ENCODE results near the gene PEX6.
"Not testable (repeated sequence)": the region's sequence is repeated elsewhere in the genome, so short reads cannot be mapped to it uniquely, and the experiment has no call there.

The PEX6 gene

DNA sequence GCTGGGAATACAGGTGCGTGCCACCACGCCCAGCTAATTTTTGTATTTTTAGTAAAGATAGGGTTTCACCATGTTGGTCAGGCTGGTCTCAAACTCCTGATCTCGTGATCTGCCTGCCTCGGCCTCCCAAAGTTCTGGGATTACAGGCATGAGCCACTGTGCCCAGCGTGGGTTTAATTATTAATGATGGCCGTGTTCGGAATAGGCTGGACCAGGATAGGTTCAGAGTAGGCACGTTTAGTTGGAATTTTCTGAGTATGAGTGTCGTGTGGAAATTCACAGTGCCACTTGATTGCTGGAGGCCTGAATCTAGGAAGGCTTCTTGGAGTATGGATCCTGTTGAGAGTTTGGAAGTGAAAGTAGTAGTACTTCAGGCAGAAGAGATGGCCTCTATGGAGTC lies 19.2 kb upstream of the PEX6 start:
- not testable (repeated sequence) for DNase-seq

DNA sequence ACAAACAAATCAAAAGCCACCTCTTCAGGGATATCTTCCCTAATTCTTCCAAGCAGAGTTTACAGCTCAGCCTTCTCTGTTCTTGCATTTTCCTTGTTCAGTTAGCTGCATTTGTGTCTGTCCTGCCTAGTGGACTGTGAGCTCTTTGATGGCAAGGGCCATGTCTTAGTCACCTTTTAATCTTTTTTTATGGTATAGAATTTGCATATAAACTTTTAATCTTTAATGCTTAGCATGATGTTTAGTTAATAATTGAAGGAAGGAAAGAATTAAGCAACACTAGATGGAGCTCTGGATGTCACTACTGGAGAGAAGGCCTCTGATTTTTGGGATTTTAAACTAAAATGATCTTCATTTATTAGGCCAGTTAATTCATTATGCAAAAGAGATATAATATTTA lies 17.5 kb upstream of the PEX6 start:
- DNase-seq = no peak

DNA sequence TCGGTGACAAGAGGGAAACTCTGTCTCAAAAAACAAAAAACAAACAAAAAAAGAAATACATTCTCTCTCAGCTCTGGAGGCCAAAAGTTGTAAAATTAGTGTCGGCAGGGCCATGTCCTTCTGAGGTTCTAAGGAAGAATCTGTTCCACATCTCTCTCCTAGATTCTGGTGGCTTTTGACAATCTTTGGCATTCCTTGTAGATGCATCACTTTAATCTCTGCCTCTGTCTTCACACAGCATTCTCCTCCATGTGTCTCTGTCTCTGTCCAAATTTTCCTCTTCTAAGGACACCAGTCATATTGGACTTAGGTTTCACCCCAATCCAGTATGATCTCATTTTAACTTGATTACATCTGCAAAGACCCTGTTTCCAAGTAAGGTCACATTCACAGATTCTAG lies 14.5 kb upstream of the PEX6 start:
- no peak for DNase-seq

DNA sequence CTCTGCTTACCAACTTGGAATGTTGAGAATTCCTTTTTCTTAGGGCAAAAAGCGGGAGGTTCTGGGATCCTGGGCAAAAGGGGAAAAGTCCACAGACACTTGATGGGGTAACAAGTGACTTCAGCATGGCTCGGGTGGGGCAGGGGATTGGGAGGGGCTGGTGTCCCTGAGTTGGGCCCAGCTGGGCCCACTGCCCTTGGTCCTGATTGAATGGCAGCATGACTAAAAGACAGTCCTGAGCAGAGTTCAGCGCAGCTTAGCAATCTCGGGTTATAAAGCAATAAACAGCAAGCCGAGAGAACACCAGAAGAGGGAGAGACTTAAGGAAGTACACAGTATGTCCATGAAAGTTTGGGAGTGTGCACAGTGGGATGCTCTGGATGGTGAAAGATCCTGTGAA lies 10.9 kb upstream of the PEX6 start:
- DNase-seq = no peak

DNA sequence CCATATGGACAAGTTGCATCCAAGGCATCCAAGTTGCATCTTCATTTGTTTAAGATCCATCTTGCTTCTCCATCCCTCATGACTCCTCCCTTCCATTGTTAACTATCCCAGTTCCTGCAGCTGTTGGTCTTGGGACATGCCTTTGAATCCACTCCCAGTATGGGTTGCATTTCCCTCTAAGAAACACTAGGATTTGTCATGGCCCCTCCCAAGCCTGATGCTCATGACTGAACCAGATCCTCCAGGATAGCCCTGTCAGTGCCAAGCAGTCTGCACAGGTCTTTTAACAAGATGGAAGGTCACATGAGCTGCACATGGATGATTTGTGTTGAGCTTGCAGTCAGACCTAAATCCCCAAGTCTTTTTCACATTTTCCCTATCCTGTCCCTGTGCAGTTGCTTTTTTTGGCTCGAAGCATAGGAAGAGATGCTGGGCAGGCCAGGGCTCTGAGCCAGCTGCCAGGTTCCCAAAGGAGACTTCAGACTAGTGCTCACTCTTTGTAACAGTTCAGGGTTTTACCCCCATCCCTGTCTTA lies 9.6 kb upstream of the PEX6 start:
- no peak for DNase-seq

DNA sequence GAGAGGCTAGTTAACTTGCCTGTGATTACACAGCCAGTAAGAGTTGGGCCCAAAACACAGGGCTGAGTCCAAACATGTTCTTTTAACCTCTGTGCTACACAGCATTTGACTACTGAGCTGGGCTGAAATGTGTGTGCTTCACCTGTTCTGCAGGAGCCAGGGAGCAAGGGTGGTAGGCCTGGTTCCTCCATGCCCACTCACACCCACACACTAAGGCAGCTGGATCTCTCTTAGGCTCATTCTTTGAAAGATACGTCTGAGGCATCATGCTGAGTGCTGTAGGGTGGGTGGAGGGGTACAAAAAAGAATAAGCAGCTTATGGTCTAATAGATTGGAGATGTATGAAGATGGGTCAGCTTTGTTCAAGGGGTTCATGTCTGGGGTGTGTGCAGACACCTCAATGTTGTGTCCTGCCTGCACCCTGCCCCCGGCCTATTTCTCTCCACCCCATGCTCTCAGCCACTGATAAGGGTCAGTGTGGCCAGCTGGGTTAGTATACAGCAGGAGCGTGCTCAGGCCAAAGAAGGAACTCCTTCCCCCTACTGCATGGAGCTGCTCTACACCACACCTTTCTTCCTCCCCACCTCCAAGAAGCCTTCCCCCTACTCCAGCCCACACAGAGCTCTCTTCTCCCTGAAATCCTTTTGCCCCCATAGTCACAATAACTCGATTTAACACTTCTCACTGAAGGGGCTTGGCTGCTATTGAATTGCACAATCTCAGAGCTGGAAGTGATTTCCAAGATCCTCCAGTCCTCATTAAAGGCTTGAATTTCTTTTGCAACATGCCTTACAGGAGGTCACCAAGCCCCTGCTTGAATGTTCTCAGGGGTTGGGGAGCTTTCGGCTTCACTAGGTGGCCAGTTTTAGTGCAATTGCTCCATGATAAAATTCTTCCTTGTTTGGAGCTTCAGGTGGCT lies 8.8 kb upstream of the PEX6 start:
- no peak for DNase-seq

DNA sequence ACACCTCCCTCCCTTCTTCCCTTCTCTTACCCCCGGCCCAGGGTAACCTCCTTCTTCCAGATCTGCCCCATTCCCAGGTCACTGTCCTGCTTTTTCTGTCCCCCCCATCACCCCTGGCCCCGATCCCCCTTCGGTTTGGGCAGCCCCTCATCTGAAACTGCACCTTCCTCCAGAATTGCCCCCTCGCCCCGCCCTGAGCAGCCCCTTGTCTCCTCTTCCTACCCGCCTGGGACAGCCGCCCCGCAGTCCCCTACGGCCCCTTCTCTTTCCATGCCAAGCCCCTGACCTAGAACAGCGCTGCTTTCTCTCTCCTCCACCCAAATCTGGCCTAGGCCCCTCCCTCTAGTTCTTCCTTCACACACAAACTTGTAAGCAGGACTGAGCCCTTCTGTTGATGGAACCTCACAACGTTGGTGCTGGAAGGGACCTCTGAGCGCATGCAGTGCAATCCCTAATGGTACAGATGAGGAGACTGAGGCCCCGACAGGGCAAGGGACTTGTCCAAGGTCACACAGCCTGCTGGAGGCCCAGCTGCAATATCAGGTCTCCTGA lies 6.0 kb upstream of the PEX6 start:
- no peak for DNase-seq

DNA sequence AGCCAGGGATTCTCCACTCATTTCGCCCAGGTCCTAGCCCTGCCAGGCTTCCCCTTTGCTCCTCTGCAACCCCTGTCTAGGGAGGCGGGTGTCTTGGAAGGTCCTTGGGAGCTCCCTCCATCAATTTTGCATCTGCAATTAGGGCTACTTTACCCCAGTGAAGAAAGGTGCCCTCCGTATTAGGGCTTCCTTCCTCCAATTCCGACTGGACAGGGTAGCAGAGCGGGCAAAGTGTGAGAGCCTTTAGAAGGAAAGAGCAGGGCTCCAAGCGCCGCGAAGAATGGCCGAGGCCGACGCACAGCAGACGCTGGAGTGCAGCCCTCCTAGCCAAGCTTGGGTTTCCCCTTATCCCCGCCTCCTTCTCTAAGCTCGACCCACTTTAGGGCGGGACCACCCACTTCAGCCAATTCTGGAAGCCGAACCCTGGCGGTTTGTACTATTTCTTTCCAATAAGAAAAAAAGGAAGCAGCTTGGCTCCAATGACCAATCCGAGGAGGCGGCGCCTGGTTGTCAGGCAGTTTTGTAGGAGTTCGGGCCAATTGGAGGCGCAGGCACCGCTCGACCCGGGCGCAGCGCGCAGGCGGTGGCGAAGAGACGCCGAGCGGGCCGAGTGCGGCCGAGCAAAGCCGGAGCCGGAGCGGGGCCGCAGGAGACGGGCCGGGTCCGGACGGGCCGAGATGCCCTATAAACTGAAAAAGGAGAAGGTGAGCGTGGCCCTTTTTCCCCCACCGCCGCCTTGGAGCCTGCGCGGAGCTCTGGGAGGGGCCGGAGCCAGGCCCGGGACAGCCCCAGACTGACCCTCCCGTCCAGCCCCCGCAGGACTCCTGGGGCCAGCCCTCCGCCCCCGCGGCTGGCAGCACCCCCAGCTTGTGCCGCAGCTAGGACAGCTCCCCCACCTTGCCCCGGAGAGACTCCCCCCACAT lies 5.3 kb upstream of the PEX6 start, which contains the start of gene PPP2R5D:
Gene PPP2R5D (plus strand): TSS at position 570 of the 923 bp plus-strand sequence. CDS start 108 bp downstream, at position 678.
- DNase-seq = peak; percentile 99

DNA sequence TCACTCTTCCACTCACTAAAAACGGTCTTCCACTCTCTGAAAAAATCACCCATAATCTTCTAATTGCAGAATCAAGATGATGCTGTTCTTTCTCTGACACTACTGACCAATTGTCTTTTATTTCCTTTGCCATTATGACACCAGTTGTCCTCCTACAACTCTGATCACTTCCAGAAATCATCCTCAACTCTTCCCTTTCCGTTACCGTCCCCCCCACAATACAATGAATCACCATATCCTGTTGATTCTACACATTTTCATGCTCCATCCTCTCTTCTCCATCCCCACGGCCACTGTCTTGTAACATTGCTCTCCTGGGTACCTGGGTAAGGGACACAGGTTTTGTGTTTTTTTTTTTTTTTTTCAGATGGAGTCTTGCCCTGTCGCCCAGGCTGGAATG lies 2.9 kb upstream of the PEX6 start:
- DNase-seq = no peak

DNA sequence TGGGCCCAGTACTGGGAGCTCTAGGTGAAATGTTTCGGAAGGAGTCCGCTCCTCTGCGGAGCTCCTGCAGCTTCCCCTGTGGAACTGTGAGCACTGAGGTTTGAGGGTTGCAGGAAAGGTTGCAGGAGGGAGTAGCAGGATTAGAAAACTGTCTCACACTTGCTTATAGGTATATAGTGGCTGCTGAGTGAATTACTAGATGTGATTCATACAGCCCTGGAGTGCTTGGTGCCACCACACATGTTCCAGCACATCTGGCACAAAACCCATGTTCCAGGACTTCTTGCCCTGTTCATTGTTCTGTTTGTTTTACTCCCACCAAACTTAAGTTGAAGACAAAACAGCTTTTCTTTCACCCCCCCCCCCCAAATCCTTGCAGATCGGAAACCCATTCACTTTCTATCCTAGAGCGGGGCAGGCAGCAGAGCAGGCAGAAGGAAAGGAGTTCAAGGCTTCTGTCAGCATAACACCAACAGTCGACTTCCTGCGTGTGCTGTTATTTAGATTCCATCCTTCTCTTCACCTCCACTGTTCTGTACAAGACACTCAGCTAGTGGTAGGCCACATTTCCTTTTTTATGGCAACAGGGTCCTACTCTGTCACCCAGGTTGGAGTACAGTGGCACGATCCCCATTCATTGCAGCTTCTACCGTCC lies 669 bp upstream of the PEX6 start:
- no peak for DNase-seq

DNA sequence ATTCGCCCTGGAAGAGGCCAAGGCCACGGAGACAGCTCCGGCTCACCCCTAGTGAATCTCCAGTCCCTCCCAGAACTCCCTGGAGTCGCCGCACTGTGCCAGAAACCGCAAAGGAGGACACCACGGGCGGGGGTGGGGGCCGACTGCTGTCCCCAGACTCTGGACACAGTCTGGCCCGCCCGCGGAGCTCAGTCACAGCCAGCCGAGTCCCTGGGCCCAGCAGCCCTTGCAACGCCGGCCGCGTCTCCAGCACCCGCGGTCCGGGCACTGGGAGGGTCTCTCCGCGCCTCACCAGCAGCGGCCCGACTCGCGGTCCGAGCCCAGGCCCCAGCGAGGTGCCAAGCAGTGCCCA lies 518 bp downstream of the PEX6 start:
- no peak for DNase-seq

DNA sequence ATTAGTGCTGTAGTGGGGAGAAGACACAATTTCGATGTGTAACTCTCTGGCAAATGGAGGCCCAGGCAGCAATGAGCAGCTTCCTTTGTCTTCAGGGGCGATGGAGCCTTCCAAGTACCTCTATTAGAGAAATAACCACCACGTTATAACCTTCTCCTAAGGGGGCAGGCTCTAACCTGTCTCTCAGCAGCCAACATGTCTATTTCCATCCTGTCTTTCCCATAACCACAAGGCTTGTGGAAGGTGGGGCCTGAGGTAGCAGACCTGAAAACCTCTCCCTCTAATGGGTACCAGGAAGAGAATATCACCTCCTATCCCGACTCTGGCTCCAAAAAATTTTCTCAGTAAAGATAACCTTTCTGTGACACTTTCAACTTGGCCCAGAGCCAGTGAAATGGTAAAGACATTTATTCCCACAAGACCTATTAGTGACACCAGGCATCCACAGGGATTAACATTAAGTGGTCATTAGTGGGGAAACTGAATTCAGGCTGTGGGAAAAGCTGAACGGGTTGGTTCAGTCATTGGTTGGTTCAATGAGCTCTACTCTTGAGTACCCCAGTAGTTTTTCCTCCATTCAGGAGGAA lies 4.0 kb downstream of the PEX6 start:
- no peak for DNase-seq

DNA sequence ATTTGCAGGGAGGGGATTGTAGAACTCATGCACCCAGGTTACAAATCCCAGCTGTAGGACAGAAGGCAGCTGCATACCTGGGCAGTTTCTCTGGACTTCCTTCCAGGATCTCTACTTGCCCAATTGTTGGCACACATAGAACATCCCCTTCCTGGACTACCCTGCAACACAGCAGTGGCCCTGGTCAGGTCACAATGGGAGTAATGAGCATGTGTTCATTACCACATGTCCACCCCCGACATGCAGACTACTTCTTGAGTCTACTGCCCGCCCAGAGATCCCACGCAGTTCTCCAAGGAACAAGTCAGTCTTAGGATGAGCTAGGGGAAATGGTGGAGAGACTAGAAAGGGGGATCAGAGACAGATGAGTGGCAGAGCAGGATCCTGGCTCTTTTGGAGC lies 5.1 kb downstream of the PEX6 start:
- DNase-seq = no peak

DNA sequence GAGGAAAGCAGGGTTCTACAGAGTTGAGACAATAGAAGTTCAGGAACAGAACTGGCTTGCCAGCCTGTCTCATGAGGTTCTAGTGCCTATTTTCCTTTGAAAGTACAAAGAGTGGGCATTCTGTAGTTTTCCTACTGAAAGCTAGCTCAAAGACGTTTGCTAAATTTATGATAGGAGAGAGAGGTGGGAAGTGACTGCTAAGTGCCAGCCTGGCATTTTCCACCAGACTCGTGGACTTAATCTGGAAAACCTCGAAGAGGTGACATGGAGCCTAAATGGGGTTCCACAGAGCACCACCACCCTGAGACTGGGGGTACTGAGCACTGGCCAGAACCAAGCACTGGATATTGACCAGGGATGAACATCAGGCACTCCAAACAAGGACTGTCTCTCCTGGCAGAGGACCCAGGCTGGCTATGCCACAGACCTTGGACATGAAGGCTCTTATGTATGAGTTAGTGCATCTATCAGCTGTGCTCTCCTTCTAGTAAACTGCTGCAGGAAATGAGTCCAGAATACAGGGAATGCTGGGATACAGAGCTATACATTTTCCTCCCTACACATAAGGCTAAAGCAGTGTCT lies 7.1 kb downstream of the PEX6 start:
- DNase-seq = no peak

DNA sequence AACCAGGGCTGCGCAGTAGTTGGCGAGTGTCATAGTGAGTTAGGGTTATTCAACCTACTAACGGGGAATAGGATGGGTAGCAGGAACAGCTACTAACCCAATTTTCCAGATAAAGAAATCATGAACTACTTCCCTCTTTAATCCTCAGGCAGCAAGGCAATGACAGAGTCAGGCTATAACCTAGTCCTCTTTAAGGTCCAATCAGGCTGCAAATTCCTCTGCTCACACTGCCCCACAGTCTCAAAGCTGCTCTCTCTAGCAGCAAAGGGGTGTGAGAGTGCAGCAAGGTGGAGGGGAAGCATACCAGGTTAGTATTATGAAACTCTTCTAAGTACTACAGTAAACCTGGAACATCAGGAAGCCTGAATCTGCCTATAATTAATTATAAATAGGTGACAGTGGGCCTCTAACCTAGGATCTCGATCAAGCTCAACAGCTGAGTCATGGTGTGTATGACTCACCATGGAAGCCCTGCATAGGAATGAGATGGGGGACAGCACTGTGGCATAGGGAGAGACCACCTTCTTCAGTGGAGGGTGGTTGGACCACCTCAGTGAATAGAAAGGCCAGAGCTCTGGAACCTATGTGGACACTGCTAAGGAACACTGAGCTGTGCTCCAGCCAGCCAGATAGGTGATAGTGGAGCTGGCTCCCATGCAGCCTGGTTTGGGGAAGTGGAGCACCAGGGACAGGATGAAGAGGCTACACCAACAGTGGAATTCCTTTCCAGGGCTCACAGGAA lies 7.9 kb downstream of the PEX6 start:
- no peak for DNase-seq

DNA sequence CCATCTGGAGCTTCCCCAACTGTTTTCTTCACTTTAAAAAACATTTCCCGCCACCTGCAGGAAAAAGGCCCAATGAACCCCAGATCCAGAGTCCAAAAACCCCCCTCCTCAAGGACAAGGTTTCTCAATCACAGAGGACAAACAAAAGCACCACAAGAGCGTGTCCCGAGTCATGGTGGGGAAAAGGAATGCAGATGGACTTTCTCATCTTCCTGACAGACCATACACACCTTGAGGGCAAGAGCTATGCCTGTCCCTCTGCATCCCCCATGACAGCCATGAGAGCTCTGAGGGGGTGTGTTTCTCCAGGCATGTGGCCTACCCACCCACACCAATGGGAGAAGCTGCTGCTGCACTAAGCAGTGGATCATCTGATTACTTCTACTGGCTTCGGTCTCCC lies 9.0 kb downstream of the PEX6 start:
- no peak for DNase-seq

DNA sequence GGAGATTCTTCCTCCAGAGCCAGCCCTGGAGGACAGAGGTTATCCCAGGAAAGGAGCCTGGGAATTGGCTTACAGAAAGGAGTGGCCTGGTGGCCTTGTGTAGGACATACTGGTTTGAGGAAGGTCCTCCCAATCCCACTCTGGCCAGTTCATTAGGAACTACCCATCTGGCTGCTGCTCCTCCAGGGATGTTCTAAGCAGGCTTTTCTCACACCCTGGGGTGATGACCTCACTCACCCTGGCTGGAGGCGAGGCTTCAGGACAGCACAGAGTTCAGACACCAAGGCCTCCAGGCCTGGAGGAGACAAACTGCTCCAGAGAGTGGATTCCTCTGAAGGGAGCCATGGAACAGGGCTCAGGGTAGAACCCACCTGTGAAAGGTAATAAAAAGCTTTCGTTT lies 9.6 kb downstream of the PEX6 start:
- DNase-seq = no peak

DNA sequence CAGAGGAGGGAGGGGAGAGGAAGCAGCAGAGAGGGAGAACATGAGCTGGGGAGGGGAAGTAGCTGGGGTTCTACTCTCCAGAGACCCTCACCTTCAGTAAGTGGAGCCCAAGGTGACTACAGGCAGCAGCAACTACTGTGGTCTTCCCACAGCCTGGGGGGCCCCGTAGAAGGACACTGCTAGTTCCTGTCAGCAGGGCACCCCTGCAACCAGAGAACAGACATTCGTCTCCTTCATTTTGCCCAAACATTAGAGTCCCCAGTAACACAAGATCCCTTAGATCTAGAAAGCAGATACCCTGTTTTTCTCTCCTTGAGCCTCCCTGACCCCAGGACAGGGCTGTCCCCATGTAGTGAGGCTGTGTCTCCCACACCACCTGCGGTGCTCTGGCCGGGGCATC lies 10.2 kb downstream of the PEX6 start:
- DNase-seq = no peak

DNA sequence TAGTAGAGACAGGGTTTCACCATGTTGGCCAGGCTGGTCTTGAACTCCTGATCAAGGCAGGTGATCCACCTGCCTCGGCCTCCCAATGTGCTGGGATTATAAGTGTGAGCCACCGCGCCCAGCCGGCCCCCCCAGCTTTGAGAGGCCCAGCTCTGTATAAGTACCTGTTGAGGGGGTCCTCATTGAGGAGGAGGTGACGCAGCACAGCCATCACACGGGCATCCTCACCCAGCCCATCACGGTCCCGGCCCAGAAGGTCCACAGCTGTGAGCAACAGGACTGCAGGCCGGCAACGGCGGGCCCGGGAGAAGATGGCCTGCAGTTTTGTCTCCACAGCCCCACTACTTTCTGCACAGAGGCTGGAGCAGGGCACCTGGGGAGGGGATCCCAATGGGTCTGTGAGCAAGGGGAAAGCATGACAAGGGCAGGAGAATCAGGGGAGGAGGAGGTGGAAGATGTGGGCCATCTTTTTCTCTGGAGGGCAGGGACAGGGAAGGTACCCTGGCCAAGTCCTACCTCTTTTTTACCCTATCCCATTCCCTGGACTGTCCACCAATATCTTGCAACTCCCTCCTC lies 10.8 kb downstream of the PEX6 start:
- DNase-seq = no peak

DNA sequence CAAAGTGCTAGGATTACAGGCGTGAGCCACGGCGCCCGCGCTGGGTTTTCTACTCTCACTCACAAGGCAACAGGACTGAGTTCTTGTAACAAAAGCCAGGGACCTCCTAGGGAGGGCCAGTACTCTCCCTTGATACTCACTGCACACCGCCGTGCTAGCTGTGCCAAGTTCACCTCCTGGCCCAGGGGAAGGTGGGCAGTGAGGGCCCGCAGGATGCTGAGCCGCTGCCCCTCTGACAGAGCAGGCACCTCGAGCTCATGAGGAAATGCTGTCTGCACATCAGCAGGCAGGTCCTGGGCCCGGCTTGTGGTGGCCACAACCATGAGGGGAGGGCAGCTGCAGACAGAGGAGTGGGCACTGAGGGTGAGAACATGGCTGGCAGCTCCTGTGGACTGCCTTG lies 11.8 kb downstream of the PEX6 start:
- DNase-seq = no peak

DNA sequence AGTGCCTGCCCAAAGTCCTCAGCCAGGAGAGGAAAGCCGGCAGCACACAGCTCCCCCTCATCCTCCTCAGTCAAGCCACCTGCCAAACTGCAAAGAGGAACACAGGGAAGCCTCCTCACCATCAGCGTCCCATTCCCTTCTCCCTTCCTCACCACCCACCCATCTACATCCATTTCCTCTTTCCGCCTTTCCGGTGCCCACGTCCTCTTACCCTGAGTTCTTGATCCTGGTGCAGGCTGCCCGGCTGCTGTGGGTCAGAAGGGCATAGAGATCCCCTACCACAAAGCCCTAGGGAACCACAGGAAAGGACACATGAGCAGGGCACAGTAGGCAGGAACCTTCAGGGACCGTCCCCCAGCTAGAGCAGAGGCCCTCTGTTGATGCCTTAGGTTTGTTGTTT lies 12.4 kb downstream of the PEX6 start:
- DNase-seq = no peak

Data from cerebellar nuclear complex (tissue), 1 donor.